ENCODE results near the gene PARL. TPM values are rescaled to one million over a fixed set of nuclear protein-coding genes. Genes with fewer than 3 reads are reported as not detected.

The PARL gene
- total and polyA plus RNA-seq, 2 of the 8 experiments (the other 6 are each of a cell fraction or from before 2014, with no cell fraction given) = 62.7 to 85.0 TPM

DNA sequence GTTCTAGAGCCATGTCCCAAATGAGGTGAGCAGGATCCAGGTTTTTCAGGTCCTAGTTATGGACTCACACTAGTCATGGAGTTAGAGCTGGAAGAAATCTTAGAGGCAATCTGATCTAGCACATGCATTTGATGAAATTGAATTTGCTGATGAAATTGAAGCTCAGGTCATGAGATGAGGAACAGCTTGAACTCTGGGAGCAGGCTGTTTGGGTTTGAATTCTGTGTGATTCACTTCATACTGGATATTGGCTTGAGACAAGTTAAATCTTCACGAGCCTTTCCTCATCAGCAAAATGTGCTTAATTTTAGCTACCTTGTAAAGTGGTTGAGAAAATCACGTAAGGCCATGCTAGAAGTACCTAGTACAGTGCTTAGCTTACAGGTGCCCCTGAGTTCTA, 33.5 kb upstream of the PARL start:
- Histone ChIP-seq H3K4me1 (replicated peaks in 1 of 4; ENCODE audit: control insufficient read depth in 3 of 4, insufficient read depth in 4 of 4, low read length in 3 of 4) (peaks cover 0 to 7% (median 0%) of the 10 kb centered on the region in 4 experiments; a peak in 1 of 7 replicates), H3K9ac (replicated peaks in 1 of 4; ENCODE audit: extremely low read depth in 1 of 4, low read depth in 3 of 4, low read length in 3 of 4) (no peak overlapping the region), H3K4me3 (ENCODE audit: extremely low read depth in 1 of 4, insufficient read depth in 2 of 4, low read depth in 3 of 4, low read length in 4 of 4) (no peak overlapping the region), H2AFZ (ENCODE audit: low read length) (no peak overlapping the region), H3K4me2 (ENCODE audit: insufficient read depth in 1 of 2, low read depth in 2 of 2, low read length in 2 of 2) (no peak overlapping the region), H2BK5ac (ENCODE audit: low read depth, low read length) (no peak overlapping the region), H3K27me3 (replicated peaks in 1 of 4; ENCODE audit: control insufficient read depth in 3 of 4, extremely low read depth in 1 of 4, insufficient read depth in 3 of 4, low read length in 3 of 4) (no peaks in the 10 kb centered on the region), H2BK15ac (ENCODE audit: low read length) (no peak overlapping the region), H3K14ac (ENCODE audit: insufficient read length) (no peak overlapping the region), H3K23me2 (ENCODE audit: low read depth, low read length) (no peaks in the 10 kb centered on the region), H4K8ac (ENCODE audit: extremely low read depth, insufficient read depth, low read length) (no peak overlapping the region), H3K79me1 (ENCODE audit: low read depth, low read length) (no peaks in the 10 kb centered on the region), H3K79me2 (ENCODE audit: control insufficient read depth in 1 of 2, insufficient read depth in 2 of 2, low read length in 2 of 2) (no peaks in the 10 kb centered on the region), H2AK5ac (ENCODE audit: low read depth, low read length) (no peak overlapping the region), H4K91ac (replicated peaks; ENCODE audit: insufficient read length, low read length) (no peak overlapping the region), H3K4ac (replicated peaks; ENCODE audit: insufficient read length, low read depth, low read length) (no peak overlapping the region), H3K18ac (ENCODE audit: extremely low read depth, low read length) (no peak overlapping the region), H3K23ac (ENCODE audit: insufficient read length) (no peak overlapping the region), H4K5ac (ENCODE audit: insufficient read length, low read depth, low read length) (no peak overlapping the region), H3K36me3 (ENCODE audit: control insufficient read depth in 2 of 4, insufficient read depth in 4 of 4, low read length in 3 of 4) (peaks cover 0 to 12% (median 7%) of the 10 kb centered on the region in 4 experiments; a peak in 4 of 8 replicates), H3K9me3 (ENCODE audit: insufficient read depth in 2 of 2, low read depth in 1 of 2, low read length in 1 of 2) (no peaks in the 10 kb centered on the region), H3K27ac (ENCODE audit: low read depth, low read length) (no peak overlapping the region), H3K56ac (replicated peaks; ENCODE audit: insufficient read length, low read depth, low read length) (no peak overlapping the region), H2BK20ac (ENCODE audit: low read length) (no peak overlapping the region), H2BK120ac (replicated peaks; ENCODE audit: low read depth, low read length) (no peak overlapping the region), H2BK12ac (ENCODE audit: low read depth, low read length) (no peak overlapping the region), H4K20me1 (replicated peaks in 1 of 2; ENCODE audit: control insufficient read depth in 1 of 2, insufficient read depth in 2 of 2, low read length in 2 of 2) (no peaks in the 10 kb centered on the region)
- no peak for DNase-seq (ENCODE audit: low read depth in 1 of 2, low spot score in 2 of 2)
- ChIA-PET CTCF (ENCODE audit: partially characterized antibody) (interaction anchor here (1.0 to 4.3 kb wide), 7 partner anchors 9 to 233 kb away, joined by 3 to 21 read pairs (median 5); no protein-coding TSS in a partner anchor), POLR2A (ENCODE audit: partially characterized antibody) (no interaction called here)
- 84% methylated on average over 2 of the region's 2 CpGs; no CpG with 5 or more reads in 1 of the 2 experiments for WGBS, 2 experiments (ENCODE audit: extremely low coverage in 1 of 2, insufficient coverage in 1 of 2, insufficient read length in 1 of 2, insufficient replicate concordance in 2 of 2, low coverage in 1 of 2, low lambda C conversion rate in 2 of 2, missing lambda C conversion rate in 1 of 2)
- no peak for FAIRE-seq
- no peak for TF ChIP-seq MAFK (IDR thresholded peaks at IDR 0.05; ENCODE audit: low read depth, low read length)
- TF ChIP-seq, protein P1, sequence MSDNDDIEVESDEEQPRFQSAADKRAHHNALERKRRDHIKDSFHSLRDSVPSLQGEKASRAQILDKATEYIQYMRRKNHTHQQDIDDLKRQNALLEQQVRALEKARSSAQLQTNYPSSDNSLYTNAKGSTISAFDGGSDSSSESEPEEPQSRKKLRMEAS (IDR thresholded peaks at IDR 0.05) = no peak
- no peak for TF ChIP-seq JUN (IDR thresholded peaks at IDR 0.05; ENCODE audit: low read depth, low read length)
- TF ChIP-seq YY1 (IDR thresholded peaks at IDR 0.05; ENCODE audit: low read depth, low read length) = no peak
- TF ChIP-seq, protein P2, sequence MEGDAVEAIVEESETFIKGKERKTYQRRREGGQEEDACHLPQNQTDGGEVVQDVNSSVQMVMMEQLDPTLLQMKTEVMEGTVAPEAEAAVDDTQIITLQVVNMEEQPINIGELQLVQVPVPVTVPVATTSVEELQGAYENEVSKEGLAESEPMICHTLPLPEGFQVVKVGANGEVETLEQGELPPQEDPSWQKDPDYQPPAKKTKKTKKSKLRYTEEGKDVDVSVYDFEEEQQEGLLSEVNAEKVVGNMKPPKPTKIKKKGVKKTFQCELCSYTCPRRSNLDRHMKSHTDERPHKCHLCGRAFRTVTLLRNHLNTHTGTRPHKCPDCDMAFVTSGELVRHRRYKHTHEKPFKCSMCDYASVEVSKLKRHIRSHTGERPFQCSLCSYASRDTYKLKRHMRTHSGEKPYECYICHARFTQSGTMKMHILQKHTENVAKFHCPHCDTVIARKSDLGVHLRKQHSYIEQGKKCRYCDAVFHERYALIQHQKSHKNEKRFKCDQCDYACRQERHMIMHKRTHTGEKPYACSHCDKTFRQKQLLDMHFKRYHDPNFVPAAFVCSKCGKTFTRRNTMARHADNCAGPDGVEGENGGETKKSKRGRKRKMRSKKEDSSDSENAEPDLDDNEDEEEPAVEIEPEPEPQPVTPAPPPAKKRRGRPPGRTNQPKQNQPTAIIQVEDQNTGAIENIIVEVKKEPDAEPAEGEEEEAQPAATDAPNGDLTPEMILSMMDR (IDR thresholded peaks at IDR 0.05; ENCODE audit: control extremely low read depth in 1 of 3, insufficient read depth in 1 of 3, low read depth in 1 of 3, low read length in 3 of 3) = no peak
- TF ChIP-seq GABPA (IDR thresholded peaks at IDR 0.05; ENCODE audit: borderline replicate concordance, insufficient read depth, low read length) = no peak
- no peak for TF ChIP-seq TAF7 (optimal IDR thresholded peaks at IDR 0.05; ENCODE audit: borderline replicate concordance, low read depth, low read length)
- no peak for TF ChIP-seq RBBP5 (IDR thresholded peaks at IDR 0.05; ENCODE audit: borderline replicate concordance, low read depth, low read length)
- no peak for TF ChIP-seq CEBPB (IDR thresholded peaks at IDR 0.05; ENCODE audit: low read depth, low read length)
- TF ChIP-seq EP300 (IDR thresholded peaks at IDR 0.05; ENCODE audit: borderline replicate concordance in 1 of 2, low read depth in 2 of 2, low read length in 2 of 2) = no peak
- TF ChIP-seq TAF1 (IDR thresholded peaks at IDR 0.05; ENCODE audit: low read depth, low read length) = no peak
- no peak for TF ChIP-seq BACH1 (IDR thresholded peaks at IDR 0.05; ENCODE audit: low read length)

All from H1 (cell line).